Body of pancreas (tissue), 4 donors: ENCODE results near the gene GLT6D1.

Experiments
- POLR2A ChIP-seq, 3 donors: fragments of 450-650 bp; IDR thresholded peaks; one replicate each; pipeline ENCODE4 v1.6.1; 2016; ENCODE audit warnings: antibody characterized with exemption in 3 of 3, mild to moderate bottlenecking in 2 of 3
- TF ChIP-seq, protein P1 (sequence below), 7 experiments: fragments of 450-650 bp in 4 of 7; fragments of 200-600 bp in 3 of 7; sonication (generic) in 3 of 7; IDR thresholded peaks; one replicate each; pipeline ENCODE4 v1.5.1; 2016 to 2019; ENCODE audit warnings: antibody characterized with exemption in 7 of 7

DNA sequence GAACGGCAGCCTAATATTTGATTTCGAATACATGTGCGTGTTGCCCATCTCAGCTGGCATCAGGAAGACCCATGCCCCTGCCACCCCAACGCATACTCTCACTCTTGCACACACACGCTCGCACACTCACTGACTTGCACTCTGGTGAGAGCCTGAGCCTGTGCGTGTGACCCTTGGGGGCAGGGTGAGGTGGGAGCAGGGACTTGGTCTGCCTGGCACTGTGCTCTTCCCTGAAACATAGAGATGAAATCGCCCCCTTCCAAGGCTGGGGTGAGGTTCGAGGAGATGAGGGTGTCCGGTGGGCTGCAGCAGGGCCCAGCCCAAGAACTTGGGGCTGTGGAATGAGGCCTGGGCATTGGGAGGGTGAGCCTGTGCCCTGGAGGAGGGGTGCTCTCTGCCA is 24.9 kb upstream of the GLT6D1 start:
- TF ChIP-seq, protein P1, sequence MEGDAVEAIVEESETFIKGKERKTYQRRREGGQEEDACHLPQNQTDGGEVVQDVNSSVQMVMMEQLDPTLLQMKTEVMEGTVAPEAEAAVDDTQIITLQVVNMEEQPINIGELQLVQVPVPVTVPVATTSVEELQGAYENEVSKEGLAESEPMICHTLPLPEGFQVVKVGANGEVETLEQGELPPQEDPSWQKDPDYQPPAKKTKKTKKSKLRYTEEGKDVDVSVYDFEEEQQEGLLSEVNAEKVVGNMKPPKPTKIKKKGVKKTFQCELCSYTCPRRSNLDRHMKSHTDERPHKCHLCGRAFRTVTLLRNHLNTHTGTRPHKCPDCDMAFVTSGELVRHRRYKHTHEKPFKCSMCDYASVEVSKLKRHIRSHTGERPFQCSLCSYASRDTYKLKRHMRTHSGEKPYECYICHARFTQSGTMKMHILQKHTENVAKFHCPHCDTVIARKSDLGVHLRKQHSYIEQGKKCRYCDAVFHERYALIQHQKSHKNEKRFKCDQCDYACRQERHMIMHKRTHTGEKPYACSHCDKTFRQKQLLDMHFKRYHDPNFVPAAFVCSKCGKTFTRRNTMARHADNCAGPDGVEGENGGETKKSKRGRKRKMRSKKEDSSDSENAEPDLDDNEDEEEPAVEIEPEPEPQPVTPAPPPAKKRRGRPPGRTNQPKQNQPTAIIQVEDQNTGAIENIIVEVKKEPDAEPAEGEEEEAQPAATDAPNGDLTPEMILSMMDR (IDR thresholded peaks at IDR 0.05), result no peak
- no peak for TF ChIP-seq POLR2A (IDR thresholded peaks at IDR 0.05)
